HG02852 (cell line): ENCODE data around the gene LRCH4.
A peak's percentile ranks its signal among the peaks of the same experiment; 100 is the strongest.
"Not testable (repeated sequence)": the region's sequence is repeated elsewhere in the genome, so short reads cannot be mapped to it uniquely, and the experiment has no call there.

Experiments
- ATAC-seq: cut with Tn5 transposase; IDR thresholded peaks from one replicate; pipeline ENCODE4 v1.9.1; 2021; ENCODE audit warnings: mild to moderate bottlenecking, moderate library complexity; ENCODE audit not compliant: unreplicated experiment

LRCH4 gene

GRCh38 chr7:100568896-100569844, 16.8 kb downstream of the LRCH4 start:
- no peak for ATAC-seq

GRCh38 chr7:100568176-100568895, 17.6 kb downstream of the LRCH4 start:
- no peak for ATAC-seq

DNA sequence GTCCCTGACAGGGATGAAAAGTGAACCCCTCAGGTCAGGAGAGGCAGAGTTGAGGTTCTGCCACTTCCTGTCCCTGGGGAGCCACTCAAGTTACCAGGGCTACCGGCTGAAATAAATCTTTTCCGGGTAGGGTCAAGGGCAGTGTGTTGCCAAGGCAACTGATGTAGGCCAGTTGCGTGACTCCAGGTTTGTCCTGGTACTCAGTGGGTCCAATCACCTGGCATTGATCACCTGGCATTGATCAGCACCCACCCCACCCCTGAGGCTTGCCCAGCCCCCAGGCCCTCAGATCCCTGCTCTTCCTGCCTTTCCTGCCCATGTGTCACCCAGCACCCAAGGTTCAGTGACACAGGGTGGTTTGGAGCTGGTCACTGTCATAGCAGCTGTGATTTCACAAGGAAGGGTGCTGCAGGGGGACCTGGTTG, 18.2 kb downstream of the LRCH4 start:
- no peak for ATAC-seq

DNA sequence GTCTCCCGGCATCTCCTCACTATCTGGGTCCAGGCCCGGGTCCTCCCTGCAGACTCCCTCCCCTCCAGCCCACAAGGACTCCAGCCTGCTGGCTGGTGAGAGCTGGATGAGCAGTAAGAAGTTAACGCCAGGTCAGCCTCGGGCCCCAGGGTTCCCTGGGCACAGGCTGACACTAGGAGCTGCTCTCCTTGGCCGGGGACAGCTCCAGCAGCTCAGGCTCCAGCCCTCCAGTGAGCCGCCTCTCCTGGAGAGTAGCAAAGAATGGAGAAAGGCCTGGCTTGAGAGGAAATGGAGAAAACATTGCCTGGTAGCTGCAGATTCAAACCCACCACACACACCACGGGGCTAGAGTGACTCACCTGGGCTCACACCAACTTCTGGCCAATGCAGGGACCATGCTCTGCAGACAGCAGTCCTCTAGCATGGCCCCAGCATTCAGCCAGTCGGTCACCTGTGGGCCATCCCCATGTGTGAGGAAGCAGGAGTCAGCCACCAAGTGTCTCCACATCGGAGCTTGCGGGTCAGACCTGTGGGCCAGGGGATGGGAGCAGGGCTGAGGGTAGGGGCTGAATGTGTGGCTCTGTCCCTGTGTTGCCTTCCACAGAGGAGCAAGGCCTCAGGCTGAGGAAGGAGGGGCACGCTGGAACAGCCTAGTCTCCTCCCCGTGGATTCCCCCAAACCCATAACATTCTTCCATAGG, 18.7 kb downstream of the LRCH4 start:
- no peak for ATAC-seq

DNA sequence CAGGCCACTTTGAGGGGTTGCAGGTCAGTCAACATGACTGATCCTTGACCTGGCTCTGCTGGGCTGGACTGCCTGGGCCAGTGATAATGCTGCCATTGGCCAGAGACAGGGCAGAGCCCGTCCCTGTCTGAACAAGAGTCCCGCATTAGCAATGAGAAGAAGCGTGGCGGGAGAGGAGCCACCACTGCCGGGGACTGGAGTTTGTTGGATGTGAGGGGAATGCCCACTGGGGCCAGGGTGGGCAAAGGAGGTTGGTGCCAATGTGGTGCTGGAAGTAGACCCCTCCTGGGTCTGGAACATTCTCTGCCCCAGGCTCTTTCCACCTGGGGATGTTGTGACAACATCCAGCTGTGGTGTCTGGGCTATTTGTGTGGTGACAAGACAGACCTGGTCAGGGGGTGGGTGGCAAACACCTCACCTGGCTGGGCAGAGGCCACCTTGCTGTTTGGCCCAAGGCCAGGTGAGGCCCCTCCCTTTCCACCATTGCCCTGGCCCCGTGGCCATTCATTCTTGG, 19.9 kb downstream of the LRCH4 start:
- ATAC-seq, result no peak

- ATAC-seq, result no peak
These were observed 20.8 kb downstream of the LRCH4 start for GRCh38 chr7:100565133-100565571.

GRCh38 chr7:100564405-100564804, 21.5 kb downstream of the LRCH4 start:
- ATAC-seq, result not testable (repeated sequence)

DNA sequence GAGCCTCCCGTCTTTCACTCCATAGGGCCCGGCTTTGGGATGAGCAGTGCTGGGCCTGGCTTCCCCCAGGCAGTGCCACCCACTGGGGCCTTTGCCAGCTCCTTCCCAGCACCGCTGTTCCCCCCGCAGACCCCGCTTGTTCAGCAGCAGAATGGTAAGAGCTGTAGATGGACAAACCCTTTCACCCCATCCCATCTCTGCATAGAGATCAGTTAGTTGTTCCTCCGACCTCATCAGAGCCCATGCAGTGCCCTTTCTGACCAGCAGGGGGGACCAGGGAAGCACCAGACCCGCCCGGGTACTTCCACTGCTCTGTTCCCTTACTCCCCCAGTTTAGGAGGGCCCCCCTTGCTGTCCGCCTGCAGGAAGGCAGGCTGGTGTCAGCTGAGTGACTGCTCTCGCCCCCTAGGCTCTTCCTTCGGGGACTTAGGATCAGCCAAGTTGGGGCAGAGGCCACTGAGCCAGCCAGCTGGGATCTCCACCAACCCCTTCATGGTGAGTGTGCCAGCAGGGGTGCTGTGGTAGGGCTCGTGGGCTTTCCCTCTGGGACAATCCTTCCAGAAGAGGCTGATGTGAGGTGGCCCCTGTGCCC, 22.0 kb downstream of the LRCH4 start:
- peak; percentile 54 for ATAC-seq

- ATAC-seq, result no peak
These were observed 22.8 kb downstream of the LRCH4 start for GRCh38 chr7:100563100-100563564.

DNA sequence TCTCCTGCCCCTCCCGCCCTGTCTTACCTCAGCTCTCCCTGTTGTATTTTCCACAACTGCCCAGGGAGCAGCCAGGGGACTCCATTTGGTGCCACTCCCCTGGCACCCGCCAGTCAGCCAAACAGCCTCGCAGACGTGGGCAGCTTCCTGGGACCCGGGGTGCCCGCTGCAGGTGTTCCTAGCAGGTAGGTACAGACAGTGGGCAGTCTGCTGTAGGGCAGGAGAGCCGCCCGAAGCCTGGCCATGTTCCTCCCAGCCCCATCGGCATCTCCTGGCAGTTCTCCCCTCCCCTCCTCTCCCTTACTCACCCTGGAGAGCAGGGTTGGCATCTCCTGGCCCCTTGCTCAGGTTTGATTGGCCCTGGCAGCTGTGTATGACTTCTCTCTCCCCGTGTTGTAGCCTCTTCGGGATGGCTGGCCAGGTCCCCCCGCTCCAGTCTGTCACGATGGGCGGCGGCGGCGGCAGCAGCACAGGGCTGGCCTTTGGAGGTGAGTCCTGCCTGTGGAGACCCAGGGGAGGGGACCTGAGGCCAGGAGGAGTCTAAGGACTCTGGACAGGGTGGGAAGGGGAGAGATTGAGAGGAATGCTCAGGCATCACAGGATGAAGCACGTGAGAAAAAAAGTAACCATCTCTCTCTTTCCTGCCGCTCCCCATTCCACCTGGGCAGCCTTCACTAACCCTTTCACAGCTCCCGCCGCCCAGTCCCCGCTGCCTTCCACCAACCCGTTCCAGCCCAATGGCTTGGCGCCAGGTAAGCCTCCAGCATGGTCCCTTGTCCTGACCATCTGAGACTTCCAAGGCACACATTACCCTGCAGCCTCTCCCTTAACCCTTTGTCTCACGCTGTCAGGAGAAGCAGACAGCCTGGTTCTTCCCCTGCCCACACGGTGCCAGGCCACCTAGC, 23.5 kb downstream of the LRCH4 start:
- no peak for ATAC-seq

GRCh38 chr7:100561491-100562194, 24.3 kb downstream of the LRCH4 start:
- no peak for ATAC-seq

DNA sequence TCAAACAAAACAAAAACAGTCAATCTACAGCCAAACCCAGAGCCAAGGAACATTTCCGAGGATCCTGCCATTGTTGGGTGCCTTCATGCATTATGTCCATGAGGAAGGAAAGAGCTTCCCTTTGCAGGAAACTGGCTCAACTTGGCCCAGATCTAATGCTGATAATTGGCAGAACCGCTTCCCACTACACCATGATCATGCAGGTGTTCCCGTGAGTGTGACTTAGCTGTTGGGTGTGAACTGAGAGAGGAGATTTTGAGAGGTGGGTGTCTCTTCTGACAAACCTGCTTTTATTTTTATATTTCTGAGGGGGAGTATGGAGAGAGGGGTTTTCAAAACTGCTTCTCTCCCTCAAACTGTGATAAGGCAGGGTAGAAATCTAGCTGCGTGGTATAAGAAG, 26.8 kb downstream of the LRCH4 start:
- no peak for ATAC-seq

GRCh38 chr7:100556541-100556940, 29.4 kb downstream of the LRCH4 start:
- ATAC-seq, result no peak

GRCh38 chr7:100555701-100556100, 30.2 kb downstream of the LRCH4 start:
- no peak for ATAC-seq

- ATAC-seq, result no peak
These were observed 32.9 kb downstream of the LRCH4 start for GRCh38 chr7:100553032-100553431.

DNA sequence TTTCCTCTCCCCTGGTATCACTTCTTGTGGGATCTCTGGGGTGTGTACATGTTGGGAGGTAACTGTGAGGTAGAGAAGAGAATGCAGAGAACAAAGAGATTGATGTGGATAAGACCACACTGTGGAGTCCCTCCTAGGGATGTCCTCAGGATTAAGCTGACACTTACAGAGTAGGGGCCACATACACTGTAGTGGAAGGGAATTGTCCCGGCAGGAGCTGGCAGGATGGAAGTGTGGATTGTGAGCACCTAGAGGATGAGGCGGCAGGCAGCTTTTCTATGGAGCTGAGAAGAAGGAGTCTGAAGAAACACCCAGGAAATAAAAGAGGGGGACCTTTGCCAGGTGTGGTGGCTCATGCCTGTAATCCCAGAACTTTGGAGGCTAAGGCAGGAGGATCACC, 33.4 kb downstream of the LRCH4 start:
- ATAC-seq, result no peak

- ATAC-seq, result not testable (repeated sequence)
These were observed 37.5 kb downstream of the LRCH4 start for GRCh38 chr7:100548446-100548845.

DNA sequence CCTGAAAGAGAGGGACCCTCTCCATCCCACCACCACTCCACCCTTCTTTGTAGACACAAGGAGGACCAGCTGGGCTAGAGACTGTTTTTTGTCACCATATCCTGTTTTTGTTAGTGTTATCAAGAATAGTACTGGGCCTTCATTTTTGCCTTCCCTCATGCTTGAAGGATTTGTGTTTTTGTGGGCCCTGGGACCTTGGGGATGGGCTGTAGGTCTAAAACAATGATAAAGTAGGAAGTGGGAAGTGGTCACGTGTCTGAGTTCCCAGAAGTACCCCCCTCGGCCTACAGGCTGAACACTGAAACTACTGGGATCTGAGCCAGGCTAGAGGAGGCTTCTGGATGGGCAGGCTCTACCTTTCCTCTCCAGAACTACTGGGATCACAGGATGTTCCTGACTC, 38.1 kb downstream of the LRCH4 start:
- ATAC-seq, result no peak
